ENCODE results near the gene RTRAF. TPM values are rescaled to one million over a fixed set of nuclear protein-coding genes. Genes with fewer than 3 reads are reported as not detected.

The RTRAF gene
- total and polyA plus RNA-seq, 4 donors = 21.6 to 119 (median 66.6) TPM

DNA sequence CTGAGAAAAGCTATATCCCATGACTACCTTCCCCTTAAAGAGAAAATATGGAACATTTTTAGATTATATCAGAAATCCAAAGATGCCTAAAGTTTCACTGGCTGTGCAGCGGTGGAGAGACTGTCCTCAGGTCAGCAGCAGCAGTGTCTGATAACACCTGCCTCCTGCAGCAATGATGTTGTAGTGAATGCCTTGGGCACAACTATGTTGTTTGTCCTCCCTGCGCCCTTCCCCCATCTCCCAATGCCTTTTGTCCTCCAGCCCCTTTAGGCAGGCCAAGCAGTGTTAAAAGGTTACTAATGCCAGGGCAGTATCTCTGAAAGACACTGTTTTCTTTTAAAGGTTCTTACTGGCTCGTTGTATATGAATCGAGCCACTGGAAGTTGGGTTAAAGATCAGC is 13.2 kb downstream of the RTRAF start:
- H3K4me1 ChIP-seq (ENCODE audit: control insufficient read depth in 4 of 4, insufficient read depth in 4 of 4, low read length in 3 of 4) = peaks cover 0 to 17% (median 5%) of the 10 kb centered on the region in 4 donors
- no peak overlapping the region for H3K27ac ChIP-seq (ENCODE audit: low read depth in 1 of 2, low read length in 2 of 2)
- no peaks in the 10 kb centered on the region for H3K27me3 ChIP-seq (ENCODE audit: control insufficient read depth in 4 of 4, insufficient read depth in 4 of 4, low read length in 3 of 4)
- 70% methylated on average over 4 of the region's 4 CpGs for WGBS
- no peak for TF ChIP-seq FOXA2 (IDR thresholded peaks at IDR 0.05)
- no peak for TF ChIP-seq GABPA (IDR thresholded peaks at IDR 0.05 in 1 of 2, conservative IDR thresholded peaks at IDR 0.05 in 1 of 2)
- TF ChIP-seq RAD21 (IDR thresholded peaks at IDR 0.05) = no peak
- no peak for TF ChIP-seq SP1 (IDR thresholded peaks at IDR 0.05)
- TF ChIP-seq, protein P1, sequence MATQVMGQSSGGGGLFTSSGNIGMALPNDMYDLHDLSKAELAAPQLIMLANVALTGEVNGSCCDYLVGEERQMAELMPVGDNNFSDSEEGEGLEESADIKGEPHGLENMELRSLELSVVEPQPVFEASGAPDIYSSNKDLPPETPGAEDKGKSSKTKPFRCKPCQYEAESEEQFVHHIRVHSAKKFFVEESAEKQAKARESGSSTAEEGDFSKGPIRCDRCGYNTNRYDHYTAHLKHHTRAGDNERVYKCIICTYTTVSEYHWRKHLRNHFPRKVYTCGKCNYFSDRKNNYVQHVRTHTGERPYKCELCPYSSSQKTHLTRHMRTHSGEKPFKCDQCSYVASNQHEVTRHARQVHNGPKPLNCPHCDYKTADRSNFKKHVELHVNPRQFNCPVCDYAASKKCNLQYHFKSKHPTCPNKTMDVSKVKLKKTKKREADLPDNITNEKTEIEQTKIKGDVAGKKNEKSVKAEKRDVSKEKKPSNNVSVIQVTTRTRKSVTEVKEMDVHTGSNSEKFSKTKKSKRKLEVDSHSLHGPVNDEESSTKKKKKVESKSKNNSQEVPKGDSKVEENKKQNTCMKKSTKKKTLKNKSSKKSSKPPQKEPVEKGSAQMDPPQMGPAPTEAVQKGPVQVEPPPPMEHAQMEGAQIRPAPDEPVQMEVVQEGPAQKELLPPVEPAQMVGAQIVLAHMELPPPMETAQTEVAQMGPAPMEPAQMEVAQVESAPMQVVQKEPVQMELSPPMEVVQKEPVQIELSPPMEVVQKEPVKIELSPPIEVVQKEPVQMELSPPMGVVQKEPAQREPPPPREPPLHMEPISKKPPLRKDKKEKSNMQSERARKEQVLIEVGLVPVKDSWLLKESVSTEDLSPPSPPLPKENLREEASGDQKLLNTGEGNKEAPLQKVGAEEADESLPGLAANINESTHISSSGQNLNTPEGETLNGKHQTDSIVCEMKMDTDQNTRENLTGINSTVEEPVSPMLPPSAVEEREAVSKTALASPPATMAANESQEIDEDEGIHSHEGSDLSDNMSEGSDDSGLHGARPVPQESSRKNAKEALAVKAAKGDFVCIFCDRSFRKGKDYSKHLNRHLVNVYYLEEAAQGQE (IDR thresholded peaks at IDR 0.05) = no peak
- TF ChIP-seq MAX (IDR thresholded peaks at IDR 0.05) = no peak
- no peak for TF ChIP-seq HNF4A (conservative IDR thresholded peaks at IDR 0.05)
- TF ChIP-seq HNF4G (IDR thresholded peaks at IDR 0.05) = no peak
- no peak for TF ChIP-seq TAF1 (conservative IDR thresholded peaks at IDR 0.05)
- TF ChIP-seq EGR1 (IDR thresholded peaks at IDR 0.05; ENCODE audit: low read depth in 2 of 2) = no peak
- TF ChIP-seq, protein P2, sequence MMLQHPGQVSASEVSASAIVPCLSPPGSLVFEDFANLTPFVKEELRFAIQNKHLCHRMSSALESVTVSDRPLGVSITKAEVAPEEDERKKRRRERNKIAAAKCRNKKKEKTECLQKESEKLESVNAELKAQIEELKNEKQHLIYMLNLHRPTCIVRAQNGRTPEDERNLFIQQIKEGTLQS (IDR thresholded peaks at IDR 0.05) = no peak
- no peak for TF ChIP-seq ZBTB33 (IDR thresholded peaks at IDR 0.05)
- no peak for TF ChIP-seq YY1 (IDR thresholded peaks at IDR 0.05)
- TF ChIP-seq JUND (IDR thresholded peaks at IDR 0.05) = no peak
- no peak for TF ChIP-seq CTCF (IDR thresholded peaks at IDR 0.05; ENCODE audit: low read depth, low read length, missing input control)
- no peak for TF ChIP-seq FOXA1 (IDR thresholded peaks at IDR 0.05)
- no peak for TF ChIP-seq NR2F2 (IDR thresholded peaks at IDR 0.05)
- no peak for TF ChIP-seq RXRA (IDR thresholded peaks at IDR 0.05)
- no peaks in the 10 kb centered on the region for H3K9me3 ChIP-seq (ENCODE audit: control insufficient read depth in 4 of 4, low read length in 3 of 4)
- DNase-seq (ENCODE audit: low spot score) = no peak
- H3K9ac ChIP-seq (ENCODE audit: low read depth in 1 of 2, low read length in 2 of 2) = no peak overlapping the region
- H3K36me3 ChIP-seq (ENCODE audit: control insufficient read depth in 4 of 4, insufficient read depth in 3 of 4, low read depth in 1 of 4, low read length in 3 of 4) = peaks cover 2 to 49% (median 39%) of the 10 kb centered on the region in 4 donors
- H3K4me3 ChIP-seq (ENCODE audit: low read depth in 1 of 3, low read length in 3 of 3) = no peak overlapping the region
